ENCODE measurements around the gene ASB1.

ASB1 gene

DNA sequence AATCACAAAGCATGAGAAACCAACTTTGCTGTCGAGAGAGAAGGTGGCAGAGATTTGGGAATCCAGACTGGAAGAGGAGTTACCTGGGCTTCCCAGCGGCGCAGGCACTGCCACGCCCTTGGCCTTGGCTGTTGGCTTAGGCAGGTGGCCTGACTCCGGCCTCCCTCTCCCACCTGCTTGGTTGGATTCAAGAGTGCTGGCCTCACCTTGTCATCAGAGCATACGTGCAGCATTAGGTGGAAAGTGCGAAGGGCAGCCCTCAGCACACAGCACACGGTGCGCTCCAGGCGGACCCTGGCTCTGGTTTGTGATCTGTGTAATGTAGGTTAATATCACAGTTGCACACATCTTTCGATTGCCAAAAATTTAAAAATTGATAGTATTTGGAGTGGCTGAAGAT, 19.2 kb upstream of the ASB1 start:
- TF ChIP-seq, protein P1, sequence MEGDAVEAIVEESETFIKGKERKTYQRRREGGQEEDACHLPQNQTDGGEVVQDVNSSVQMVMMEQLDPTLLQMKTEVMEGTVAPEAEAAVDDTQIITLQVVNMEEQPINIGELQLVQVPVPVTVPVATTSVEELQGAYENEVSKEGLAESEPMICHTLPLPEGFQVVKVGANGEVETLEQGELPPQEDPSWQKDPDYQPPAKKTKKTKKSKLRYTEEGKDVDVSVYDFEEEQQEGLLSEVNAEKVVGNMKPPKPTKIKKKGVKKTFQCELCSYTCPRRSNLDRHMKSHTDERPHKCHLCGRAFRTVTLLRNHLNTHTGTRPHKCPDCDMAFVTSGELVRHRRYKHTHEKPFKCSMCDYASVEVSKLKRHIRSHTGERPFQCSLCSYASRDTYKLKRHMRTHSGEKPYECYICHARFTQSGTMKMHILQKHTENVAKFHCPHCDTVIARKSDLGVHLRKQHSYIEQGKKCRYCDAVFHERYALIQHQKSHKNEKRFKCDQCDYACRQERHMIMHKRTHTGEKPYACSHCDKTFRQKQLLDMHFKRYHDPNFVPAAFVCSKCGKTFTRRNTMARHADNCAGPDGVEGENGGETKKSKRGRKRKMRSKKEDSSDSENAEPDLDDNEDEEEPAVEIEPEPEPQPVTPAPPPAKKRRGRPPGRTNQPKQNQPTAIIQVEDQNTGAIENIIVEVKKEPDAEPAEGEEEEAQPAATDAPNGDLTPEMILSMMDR (IDR thresholded peaks at IDR 0.05; ENCODE audit: low read depth, low read length): no peak
- Histone ChIP-seq H3K27me3 (no peaks in the 10 kb centered on the region), H3K4me3 (ENCODE audit: low read depth, low read length) (no peak overlapping the region), H3K4me1 (no peaks in the 10 kb centered on the region), H3K9me3 (no peaks in the 10 kb centered on the region), H3K36me3 (no peaks in the 10 kb centered on the region)
- no peak for DNase-seq

DNA sequence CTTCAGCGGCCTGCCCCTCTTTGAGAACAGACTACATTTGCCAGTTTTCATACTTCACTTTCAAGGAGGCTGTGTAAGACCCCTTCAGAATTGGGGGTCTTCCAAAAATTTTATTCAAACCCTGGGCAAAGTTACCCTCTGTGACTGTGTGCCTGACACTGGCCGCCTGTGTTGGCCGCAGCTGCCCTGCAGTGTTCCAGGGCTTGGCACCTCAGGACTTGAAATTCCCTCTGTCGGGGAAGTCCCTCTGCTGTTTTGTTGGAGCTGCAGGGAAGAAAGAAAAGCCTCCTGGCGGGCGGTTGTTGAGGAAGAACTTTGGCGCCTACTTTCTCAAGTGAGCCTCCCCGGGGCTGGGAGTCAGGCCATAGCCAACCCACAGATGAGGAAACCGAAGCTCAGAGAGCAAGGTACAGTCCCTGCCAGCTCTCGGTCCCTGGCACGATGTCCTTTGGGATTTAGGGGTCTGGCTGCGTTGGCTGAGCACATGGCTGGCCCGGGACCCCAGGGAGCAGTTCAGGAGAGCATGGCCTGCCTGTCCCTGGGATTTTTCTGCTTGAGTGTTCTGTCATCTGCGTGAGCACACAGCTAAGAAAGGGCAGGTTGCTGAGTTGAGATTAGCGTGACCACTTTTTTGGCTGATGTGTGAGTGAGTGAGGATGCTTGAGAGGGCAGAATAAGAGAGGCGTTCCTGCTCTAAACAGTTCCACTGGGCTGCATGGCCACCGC, 17.9 kb upstream of the ASB1 start:
- Histone ChIP-seq H3K4me1 (no peaks in the 10 kb centered on the region), H3K4me3 (ENCODE audit: low read depth, low read length) (no peak overlapping the region), H3K27me3 (no peaks in the 10 kb centered on the region), H3K36me3 (no peaks in the 10 kb centered on the region), H3K9me3 (no peaks in the 10 kb centered on the region)
- TF ChIP-seq, protein P1 (IDR thresholded peaks at IDR 0.05; ENCODE audit: low read depth, low read length): no peak
- DNase-seq: no peak

DNA sequence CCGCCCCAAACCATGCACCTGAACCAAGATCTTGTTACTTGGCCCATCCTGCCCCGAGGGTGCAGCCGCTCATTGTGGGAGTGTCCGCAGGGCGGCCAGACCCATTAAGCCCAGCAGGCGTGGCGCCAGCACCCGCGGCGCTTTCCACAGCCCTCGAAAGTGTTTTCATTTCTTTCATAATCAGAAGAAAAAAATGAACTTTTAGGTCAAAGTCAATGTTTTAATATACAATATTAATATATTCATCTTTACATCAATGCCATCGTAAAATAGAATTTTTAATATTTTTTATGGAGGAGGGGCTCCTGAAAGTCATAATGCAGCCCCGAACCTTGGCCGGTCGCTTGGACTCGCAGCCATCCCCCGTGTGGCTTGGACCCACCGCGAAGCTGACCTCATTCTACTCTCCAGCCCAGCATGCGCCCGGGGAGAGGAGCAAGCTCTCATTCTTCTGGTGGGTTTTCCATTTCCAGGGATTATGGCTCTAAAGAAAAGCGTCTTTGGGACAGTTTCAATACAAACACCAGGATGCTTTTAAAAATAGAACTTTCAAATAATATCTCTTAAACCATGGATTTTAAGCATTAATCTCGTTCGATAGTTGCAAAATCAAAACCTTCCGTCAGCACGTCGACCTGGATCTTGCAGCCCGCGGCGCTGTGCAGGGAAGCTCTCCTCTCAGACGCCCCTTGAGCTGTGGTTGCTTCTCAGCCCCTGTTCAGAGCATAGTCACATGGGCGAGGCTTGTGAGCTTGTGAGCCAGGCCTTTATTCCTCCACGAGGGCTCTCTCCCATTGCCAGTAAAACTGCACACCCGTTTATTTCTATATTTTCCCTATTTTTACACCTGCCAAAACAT, 17.2 kb upstream of the ASB1 start:
- no peak overlapping the region for H3K4me3 ChIP-seq (ENCODE audit: low read depth, low read length)
- H3K27me3 ChIP-seq: no peaks in the 10 kb centered on the region
- TF ChIP-seq, protein P1 (IDR thresholded peaks at IDR 0.05; ENCODE audit: low read depth, low read length): no peak
- no peaks in the 10 kb centered on the region for H3K36me3 ChIP-seq
- H3K4me1 ChIP-seq: no peaks in the 10 kb centered on the region
- H3K9me3 ChIP-seq: no peaks in the 10 kb centered on the region
- DNase-seq: no peak

DNA sequence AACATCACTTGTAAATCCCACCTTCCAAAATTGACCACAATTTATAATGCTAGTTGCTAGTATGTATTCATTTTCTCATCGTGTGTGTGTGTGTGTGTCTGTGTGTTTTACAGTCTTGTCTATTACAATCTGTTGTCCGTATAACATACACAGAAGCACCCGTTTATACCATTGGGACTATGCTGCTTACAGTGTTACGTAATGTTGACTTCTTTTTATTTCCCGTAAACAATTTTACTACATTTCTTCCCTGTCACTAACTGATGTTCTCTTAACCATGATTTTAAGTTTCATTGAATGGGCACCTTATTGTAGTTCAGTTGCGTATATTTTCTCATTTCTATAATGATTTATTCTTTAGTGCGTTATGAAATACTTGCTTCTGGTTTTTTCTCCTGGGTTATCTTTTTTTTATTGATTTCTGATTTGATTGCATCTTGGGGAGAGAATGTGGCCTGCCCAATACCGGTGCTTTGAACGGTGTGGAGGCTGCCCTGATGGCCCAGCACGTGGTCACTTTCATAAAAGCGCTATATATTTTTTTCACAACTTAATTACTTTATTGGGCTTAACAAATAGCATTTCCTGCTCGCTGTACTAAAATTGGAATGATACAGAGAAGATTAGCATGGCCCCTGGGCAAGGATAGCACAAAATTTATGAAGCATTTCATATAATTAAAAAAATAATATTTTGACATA, 14.5 kb upstream of the ASB1 start:
- H3K27me3 ChIP-seq: no peaks in the 10 kb centered on the region
- H3K9me3 ChIP-seq: no peaks in the 10 kb centered on the region
- no peaks in the 10 kb centered on the region for H3K4me1 ChIP-seq
- H3K36me3 ChIP-seq: no peaks in the 10 kb centered on the region
- TF ChIP-seq, protein P1 (IDR thresholded peaks at IDR 0.05; ENCODE audit: low read depth, low read length): no peak
- DNase-seq: no peak
- H3K4me3 ChIP-seq (ENCODE audit: low read depth, low read length): no peak overlapping the region

DNA sequence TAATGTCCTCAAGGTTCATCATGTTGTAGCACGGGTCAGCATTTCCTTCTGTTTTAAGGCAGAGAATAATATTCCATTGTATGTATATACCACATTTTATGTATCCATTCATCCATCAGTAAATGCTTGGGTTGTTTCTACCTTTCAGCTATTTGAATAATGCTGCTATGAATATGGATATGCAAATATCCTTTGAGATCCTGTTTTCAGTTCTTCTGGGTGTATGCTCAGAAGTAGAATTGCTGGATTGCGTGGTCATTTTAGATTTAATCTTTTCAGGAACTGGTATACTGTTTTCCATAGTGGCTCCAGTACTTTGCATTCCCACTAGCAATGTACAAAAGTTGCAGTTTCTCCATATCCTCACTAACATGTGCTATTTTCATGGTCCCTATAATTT, 13.4 kb upstream of the ASB1 start:
- Histone ChIP-seq H3K4me1 (no peaks in the 10 kb centered on the region), H3K4me3 (ENCODE audit: low read depth, low read length) (no peak overlapping the region), H3K9me3 (no peaks in the 10 kb centered on the region), H3K27me3 (no peaks in the 10 kb centered on the region), H3K36me3 (no peaks in the 10 kb centered on the region)
- no peak for DNase-seq
- TF ChIP-seq, protein P1 (IDR thresholded peaks at IDR 0.05; ENCODE audit: low read depth, low read length): no peak

Measured in BE2C (cell line).